Measurements from ENCODE around the gene EMCN. TPM values are rescaled to one million over a fixed set of nuclear protein-coding genes. Genes with fewer than 3 reads are reported as not detected.

The EMCN gene, protein sequence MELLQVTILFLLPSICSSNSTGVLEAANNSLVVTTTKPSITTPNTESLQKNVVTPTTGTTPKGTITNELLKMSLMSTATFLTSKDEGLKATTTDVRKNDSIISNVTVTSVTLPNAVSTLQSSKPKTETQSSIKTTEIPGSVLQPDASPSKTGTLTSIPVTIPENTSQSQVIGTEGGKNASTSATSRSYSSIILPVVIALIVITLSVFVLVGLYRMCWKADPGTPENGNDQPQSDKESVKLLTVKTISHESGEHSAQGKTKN
- not detected in 3 replicates for total RNA-seq (2021)
- Bru-seq, nascent RNA, result not detected
- long read RNA-seq, experiment 1, result 0 reads
- long read RNA-seq, experiment 2, result 0 reads
- long read RNA-seq, experiment 3, result 0 reads

DNA sequence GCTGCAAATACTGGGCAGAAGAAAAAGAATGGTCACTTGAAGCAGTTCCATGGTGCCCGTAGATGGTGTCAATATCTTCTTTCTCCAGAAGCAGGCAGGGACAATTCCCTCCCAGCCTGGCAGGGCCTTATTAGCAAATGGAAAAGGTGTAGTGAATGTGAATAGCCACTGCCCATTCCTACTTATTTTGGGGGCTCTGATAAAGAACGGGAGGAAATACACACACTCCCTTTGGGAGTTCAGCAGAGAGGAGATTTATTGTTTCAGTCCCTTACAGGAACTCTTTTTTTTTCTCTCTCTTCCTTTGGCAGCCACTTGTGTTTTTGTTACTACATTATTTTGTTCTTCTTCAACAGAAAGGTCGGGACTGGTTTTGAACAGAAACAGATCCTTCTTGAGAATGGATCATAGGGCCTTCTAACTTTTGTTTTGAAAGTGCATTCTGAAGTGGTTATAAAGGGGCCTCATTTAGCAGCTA is at the start of gene EMCN:
Gene EMCN, minus strand, starts transcription at position 159 of the 478 bp plus-strand sequence. Its CDS starts 108 bp downstream, at position 51.
- ChIA-PET CTCF (no interaction called here), POLR2A (no interaction called here)
- H3K27me3 Mint-ChIP-seq (ENCODE audit: low read depth), result no peaks in the 10 kb centered on the region
- DNase-seq (ENCODE audit: low spot score) (no peak), ATAC-seq (no peak)
- H3K27ac Mint-ChIP-seq, result peak within 1 kb of the TSS; percentile 12; the same call in 1 of the 2 replicates
- H3K9me3 Mint-ChIP-seq, result no peaks in the 10 kb centered on the region
- no peak for TF ChIP-seq CBFB (CRISPR knock-in tag; IDR thresholded peaks at IDR 0.05; ENCODE audit: low read depth)
- TF ChIP-seq ESRRA (CRISPR knock-in tag; IDR thresholded peaks at IDR 0.05; ENCODE audit: borderline replicate concordance), result no peak
- TF ChIP-seq, protein P1, sequence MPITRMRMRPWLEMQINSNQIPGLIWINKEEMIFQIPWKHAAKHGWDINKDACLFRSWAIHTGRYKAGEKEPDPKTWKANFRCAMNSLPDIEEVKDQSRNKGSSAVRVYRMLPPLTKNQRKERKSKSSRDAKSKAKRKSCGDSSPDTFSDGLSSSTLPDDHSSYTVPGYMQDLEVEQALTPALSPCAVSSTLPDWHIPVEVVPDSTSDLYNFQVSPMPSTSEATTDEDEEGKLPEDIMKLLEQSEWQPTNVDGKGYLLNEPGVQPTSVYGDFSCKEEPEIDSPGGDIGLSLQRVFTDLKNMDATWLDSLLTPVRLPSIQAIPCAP (CRISPR knock-in tag; IDR thresholded peaks at IDR 0.05), result no peak
- TF ChIP-seq, protein P2, sequence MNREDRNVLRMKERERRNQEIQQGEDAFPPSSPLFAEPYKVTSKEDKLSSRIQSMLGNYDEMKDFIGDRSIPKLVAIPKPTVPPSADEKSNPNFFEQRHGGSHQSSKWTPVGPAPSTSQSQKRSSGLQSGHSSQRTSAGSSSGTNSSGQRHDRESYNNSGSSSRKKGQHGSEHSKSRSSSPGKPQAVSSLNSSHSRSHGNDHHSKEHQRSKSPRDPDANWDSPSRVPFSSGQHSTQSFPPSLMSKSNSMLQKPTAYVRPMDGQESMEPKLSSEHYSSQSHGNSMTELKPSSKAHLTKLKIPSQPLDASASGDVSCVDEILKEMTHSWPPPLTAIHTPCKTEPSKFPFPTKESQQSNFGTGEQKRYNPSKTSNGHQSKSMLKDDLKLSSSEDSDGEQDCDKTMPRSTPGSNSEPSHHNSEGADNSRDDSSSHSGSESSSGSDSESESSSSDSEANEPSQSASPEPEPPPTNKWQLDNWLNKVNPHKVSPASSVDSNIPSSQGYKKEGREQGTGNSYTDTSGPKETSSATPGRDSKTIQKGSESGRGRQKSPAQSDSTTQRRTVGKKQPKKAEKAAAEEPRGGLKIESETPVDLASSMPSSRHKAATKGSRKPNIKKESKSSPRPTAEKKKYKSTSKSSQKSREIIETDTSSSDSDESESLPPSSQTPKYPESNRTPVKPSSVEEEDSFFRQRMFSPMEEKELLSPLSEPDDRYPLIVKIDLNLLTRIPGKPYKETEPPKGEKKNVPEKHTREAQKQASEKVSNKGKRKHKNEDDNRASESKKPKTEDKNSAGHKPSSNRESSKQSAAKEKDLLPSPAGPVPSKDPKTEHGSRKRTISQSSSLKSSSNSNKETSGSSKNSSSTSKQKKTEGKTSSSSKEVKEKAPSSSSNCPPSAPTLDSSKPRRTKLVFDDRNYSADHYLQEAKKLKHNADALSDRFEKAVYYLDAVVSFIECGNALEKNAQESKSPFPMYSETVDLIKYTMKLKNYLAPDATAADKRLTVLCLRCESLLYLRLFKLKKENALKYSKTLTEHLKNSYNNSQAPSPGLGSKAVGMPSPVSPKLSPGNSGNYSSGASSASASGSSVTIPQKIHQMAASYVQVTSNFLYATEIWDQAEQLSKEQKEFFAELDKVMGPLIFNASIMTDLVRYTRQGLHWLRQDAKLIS (CRISPR knock-in tag; IDR thresholded peaks at IDR 0.05; ENCODE audit: borderline replicate concordance), result no peak
- TF ChIP-seq ZNF423 (CRISPR knock-in tag; IDR thresholded peaks at IDR 0.05), result no peak
- TF ChIP-seq, protein P3, sequence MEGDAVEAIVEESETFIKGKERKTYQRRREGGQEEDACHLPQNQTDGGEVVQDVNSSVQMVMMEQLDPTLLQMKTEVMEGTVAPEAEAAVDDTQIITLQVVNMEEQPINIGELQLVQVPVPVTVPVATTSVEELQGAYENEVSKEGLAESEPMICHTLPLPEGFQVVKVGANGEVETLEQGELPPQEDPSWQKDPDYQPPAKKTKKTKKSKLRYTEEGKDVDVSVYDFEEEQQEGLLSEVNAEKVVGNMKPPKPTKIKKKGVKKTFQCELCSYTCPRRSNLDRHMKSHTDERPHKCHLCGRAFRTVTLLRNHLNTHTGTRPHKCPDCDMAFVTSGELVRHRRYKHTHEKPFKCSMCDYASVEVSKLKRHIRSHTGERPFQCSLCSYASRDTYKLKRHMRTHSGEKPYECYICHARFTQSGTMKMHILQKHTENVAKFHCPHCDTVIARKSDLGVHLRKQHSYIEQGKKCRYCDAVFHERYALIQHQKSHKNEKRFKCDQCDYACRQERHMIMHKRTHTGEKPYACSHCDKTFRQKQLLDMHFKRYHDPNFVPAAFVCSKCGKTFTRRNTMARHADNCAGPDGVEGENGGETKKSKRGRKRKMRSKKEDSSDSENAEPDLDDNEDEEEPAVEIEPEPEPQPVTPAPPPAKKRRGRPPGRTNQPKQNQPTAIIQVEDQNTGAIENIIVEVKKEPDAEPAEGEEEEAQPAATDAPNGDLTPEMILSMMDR (IDR thresholded peaks at IDR 0.05), result no peak
- TF ChIP-seq, protein P4, sequence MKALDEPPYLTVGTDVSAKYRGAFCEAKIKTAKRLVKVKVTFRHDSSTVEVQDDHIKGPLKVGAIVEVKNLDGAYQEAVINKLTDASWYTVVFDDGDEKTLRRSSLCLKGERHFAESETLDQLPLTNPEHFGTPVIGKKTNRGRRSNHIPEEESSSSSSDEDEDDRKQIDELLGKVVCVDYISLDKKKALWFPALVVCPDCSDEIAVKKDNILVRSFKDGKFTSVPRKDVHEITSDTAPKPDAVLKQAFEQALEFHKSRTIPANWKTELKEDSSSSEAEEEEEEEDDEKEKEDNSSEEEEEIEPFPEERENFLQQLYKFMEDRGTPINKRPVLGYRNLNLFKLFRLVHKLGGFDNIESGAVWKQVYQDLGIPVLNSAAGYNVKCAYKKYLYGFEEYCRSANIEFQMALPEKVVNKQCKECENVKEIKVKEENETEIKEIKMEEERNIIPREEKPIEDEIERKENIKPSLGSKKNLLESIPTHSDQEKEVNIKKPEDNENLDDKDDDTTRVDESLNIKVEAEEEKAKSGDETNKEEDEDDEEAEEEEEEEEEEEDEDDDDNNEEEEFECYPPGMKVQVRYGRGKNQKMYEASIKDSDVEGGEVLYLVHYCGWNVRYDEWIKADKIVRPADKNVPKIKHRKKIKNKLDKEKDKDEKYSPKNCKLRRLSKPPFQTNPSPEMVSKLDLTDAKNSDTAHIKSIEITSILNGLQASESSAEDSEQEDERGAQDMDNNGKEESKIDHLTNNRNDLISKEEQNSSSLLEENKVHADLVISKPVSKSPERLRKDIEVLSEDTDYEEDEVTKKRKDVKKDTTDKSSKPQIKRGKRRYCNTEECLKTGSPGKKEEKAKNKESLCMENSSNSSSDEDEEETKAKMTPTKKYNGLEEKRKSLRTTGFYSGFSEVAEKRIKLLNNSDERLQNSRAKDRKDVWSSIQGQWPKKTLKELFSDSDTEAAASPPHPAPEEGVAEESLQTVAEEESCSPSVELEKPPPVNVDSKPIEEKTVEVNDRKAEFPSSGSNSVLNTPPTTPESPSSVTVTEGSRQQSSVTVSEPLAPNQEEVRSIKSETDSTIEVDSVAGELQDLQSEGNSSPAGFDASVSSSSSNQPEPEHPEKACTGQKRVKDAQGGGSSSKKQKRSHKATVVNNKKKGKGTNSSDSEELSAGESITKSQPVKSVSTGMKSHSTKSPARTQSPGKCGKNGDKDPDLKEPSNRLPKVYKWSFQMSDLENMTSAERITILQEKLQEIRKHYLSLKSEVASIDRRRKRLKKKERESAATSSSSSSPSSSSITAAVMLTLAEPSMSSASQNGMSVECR (CRISPR knock-in tag; IDR thresholded peaks at IDR 0.05; ENCODE audit: borderline replicate concordance), result no peak
- no peak for TF ChIP-seq JAZF1 (CRISPR knock-in tag; IDR thresholded peaks at IDR 0.05)
- TF ChIP-seq, protein P5, sequence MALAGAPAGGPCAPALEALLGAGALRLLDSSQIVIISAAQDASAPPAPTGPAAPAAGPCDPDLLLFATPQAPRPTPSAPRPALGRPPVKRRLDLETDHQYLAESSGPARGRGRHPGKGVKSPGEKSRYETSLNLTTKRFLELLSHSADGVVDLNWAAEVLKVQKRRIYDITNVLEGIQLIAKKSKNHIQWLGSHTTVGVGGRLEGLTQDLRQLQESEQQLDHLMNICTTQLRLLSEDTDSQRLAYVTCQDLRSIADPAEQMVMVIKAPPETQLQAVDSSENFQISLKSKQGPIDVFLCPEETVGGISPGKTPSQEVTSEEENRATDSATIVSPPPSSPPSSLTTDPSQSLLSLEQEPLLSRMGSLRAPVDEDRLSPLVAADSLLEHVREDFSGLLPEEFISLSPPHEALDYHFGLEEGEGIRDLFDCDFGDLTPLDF (CRISPR knock-in tag; IDR thresholded peaks at IDR 0.05), result no peak
- TF ChIP-seq, protein P6, sequence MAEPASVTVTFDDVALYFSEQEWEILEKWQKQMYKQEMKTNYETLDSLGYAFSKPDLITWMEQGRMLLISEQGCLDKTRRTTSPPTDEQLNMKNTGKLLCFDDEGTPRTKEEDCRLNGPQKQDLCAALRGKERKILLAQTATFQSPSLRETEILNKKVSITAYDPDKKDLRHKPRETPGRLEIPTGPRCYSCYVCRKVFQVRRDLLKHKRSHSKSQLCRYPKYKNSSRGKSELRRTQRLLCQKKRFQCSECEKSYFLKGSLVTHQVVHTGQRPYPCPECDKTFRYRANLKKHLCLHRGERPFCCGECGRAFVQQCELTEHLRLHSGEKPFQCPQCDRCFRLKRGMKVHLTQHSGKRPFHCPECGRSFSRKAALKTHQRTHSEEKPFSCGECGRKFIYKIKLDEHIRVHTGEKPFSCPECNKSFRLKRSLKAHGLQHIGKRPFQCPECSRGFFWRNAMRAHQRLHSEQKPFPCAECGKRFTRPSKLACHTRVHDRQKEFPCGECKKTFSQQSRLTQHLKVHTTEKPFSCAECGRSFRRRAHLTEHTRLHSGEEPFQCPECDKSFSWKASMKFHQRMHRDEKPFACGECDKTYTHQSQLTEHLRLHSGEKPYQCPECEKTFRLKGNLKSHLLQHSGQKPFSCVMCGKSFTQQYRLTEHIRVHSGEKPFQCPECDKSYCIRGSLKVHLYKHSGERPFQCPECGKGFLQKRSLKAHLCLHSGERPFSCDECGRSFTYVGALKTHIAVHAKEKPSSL (CRISPR knock-in tag; conservative IDR thresholded peaks at IDR 0.05), result no peak
- no peak for TF ChIP-seq ZNF232 (CRISPR knock-in tag; IDR thresholded peaks at IDR 0.05)
- TF ChIP-seq CREM (CRISPR knock-in tag; IDR thresholded peaks at IDR 0.05), result no peak
- TF ChIP-seq, protein P7, sequence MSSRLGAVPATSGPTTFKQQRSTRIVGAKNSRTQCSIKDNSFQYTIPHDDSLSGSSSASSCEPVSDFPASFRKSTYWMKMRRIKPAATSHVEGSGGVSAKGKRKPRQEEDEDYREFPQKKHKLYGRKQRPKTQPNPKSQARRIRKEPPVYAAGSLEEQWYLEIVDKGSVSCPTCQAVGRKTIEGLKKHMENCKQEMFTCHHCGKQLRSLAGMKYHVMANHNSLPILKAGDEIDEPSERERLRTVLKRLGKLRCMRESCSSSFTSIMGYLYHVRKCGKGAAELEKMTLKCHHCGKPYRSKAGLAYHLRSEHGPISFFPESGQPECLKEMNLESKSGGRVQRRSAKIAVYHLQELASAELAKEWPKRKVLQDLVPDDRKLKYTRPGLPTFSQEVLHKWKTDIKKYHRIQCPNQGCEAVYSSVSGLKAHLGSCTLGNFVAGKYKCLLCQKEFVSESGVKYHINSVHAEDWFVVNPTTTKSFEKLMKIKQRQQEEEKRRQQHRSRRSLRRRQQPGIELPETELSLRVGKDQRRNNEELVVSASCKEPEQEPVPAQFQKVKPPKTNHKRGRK (CRISPR knock-in tag; IDR thresholded peaks at IDR 0.05; ENCODE audit: borderline replicate concordance), result no peak
- TF ChIP-seq SMAD4 (CRISPR knock-in tag; IDR thresholded peaks at IDR 0.05), result no peak
- TF ChIP-seq TCF7 (CRISPR knock-in tag; IDR thresholded peaks at IDR 0.05; ENCODE audit: low read depth), result no peak
- no peak for TF ChIP-seq GABPB1 (CRISPR knock-in tag; IDR thresholded peaks at IDR 0.05)
- TF ChIP-seq, protein P8, sequence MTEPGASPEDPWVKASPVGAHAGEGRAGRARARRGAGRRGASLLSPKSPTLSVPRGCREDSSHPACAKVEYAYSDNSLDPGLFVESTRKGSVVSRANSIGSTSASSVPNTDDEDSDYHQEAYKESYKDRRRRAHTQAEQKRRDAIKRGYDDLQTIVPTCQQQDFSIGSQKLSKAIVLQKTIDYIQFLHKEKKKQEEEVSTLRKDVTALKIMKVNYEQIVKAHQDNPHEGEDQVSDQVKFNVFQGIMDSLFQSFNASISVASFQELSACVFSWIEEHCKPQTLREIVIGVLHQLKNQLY (CRISPR knock-in tag; IDR thresholded peaks at IDR 0.05), result no peak
- TF ChIP-seq ZNF671 (CRISPR knock-in tag; IDR thresholded peaks at IDR 0.05), result no peak
- H3K36me3 Mint-ChIP-seq, result no peaks in the 10 kb centered on the region
- H3K4me1 Mint-ChIP-seq, result peaks cover 17% of the 10 kb centered on the region
- H3K4me3 Mint-ChIP-seq, result no peak within 1 kb of the TSS
